ENCODE measurements around the gene STARD8. TPM values are rescaled to one million over a fixed set of nuclear protein-coding genes. Genes with fewer than 3 reads are reported as not detected.

STARD8 gene
- polyA plus RNA-seq, 1 donor: 2.6 TPM

- H3K36me3 ChIP-seq (ENCODE audit: control insufficient read depth, insufficient read depth, low read length): no peaks in the 10 kb centered on the region
- H3K9me3 ChIP-seq (ENCODE audit: control insufficient read depth, low read depth, low read length): no peaks in the 10 kb centered on the region
- H3K27me3 ChIP-seq (ENCODE audit: control insufficient read depth, insufficient read depth, low read length): peaks cover under 1% of the 10 kb centered on the region
- no CpG with 5 or more reads among the region's 4 CpGs for WGBS (ENCODE audit: insufficient coverage, low lambda C conversion rate)
- no peak for DNase-seq
- peaks cover 7% of the 10 kb centered on the region for H3K4me1 ChIP-seq (ENCODE audit: control insufficient read depth, insufficient read depth, low read length)
- H3K27ac ChIP-seq (ENCODE audit: low read length): no peak overlapping the region
- H3K4me3 ChIP-seq (ENCODE audit: low read length): no peak overlapping the region
These were observed 43.6 kb downstream of the STARD8 start for GRCh38 chrX:68690936-68691501.

- Histone ChIP-seq H3K4me3 (ENCODE audit: low read length) (no peak overlapping the region), H3K9me3 (ENCODE audit: control insufficient read depth, low read depth, low read length) (no peaks in the 10 kb centered on the region), H3K4me1 (ENCODE audit: control insufficient read depth, insufficient read depth, low read length) (peaks cover 3% of the 10 kb centered on the region), H3K27me3 (ENCODE audit: control insufficient read depth, insufficient read depth, low read length) (no peaks in the 10 kb centered on the region), H3K27ac (ENCODE audit: low read length) (no peak overlapping the region), H3K36me3 (ENCODE audit: control insufficient read depth, insufficient read depth, low read length) (no peaks in the 10 kb centered on the region)
- no CpG with 5 or more reads among the region's 2 CpGs for WGBS (ENCODE audit: insufficient coverage, low lambda C conversion rate)
- no peak for DNase-seq
These were observed 44.5 kb downstream of the STARD8 start for GRCh38 chrX:68691921-68692320.

- no peaks in the 10 kb centered on the region for H3K27me3 ChIP-seq (ENCODE audit: control insufficient read depth, insufficient read depth, low read length)
- no peaks in the 10 kb centered on the region for H3K36me3 ChIP-seq (ENCODE audit: control insufficient read depth, insufficient read depth, low read length)
- H3K4me1 ChIP-seq (ENCODE audit: control insufficient read depth, insufficient read depth, low read length): peaks cover 3% of the 10 kb centered on the region
- no peak overlapping the region for H3K27ac ChIP-seq (ENCODE audit: low read length)
- no CpG with 5 or more reads among the region's 1 CpG for WGBS (ENCODE audit: insufficient coverage, low lambda C conversion rate)
- H3K9me3 ChIP-seq (ENCODE audit: control insufficient read depth, low read depth, low read length): no peaks in the 10 kb centered on the region
- no peak for DNase-seq
- H3K4me3 ChIP-seq (ENCODE audit: low read length): no peak overlapping the region
These were observed 45.2 kb downstream of the STARD8 start for GRCh38 chrX:68692651-68693050.

- H3K9me3 ChIP-seq (ENCODE audit: control insufficient read depth, low read depth, low read length): no peaks in the 10 kb centered on the region
- peak; percentile 29 to 50 for DNase-seq
- H3K4me1 ChIP-seq (ENCODE audit: control insufficient read depth, insufficient read depth, low read length): peaks cover 5% of the 10 kb centered on the region
- whole genome bisulfite sequencing (ENCODE audit: insufficient coverage, low lambda C conversion rate): no CpG with 5 or more reads among the region's 81 CpGs
- no peak overlapping the region for H3K27ac ChIP-seq (ENCODE audit: low read length)
- H3K27me3 ChIP-seq (ENCODE audit: control insufficient read depth, insufficient read depth, low read length): no peaks in the 10 kb centered on the region
- peak overlapping the region; percentile 58 for H3K4me3 ChIP-seq (ENCODE audit: low read length)
- H3K36me3 ChIP-seq (ENCODE audit: control insufficient read depth, insufficient read depth, low read length): no peaks in the 10 kb centered on the region
These were observed 46.3 kb downstream of the STARD8 start for GRCh38 chrX:68693481-68694434.

GRCh38 chrX:68694435-68695205 is 47.2 kb downstream of the STARD8 start:
- H3K27ac ChIP-seq (ENCODE audit: low read length): no peak overlapping the region
- DNase-seq: no peak
- peak overlapping the region; percentile 58 for H3K4me3 ChIP-seq (ENCODE audit: low read length)
- H3K36me3 ChIP-seq (ENCODE audit: control insufficient read depth, insufficient read depth, low read length): no peaks in the 10 kb centered on the region
- WGBS (ENCODE audit: insufficient coverage, low lambda C conversion rate): no CpG with 5 or more reads among the region's 17 CpGs
- no peaks in the 10 kb centered on the region for H3K9me3 ChIP-seq (ENCODE audit: control insufficient read depth, low read depth, low read length)
- H3K27me3 ChIP-seq (ENCODE audit: control insufficient read depth, insufficient read depth, low read length): no peaks in the 10 kb centered on the region
- peaks cover 9% of the 10 kb centered on the region for H3K4me1 ChIP-seq (ENCODE audit: control insufficient read depth, insufficient read depth, low read length)

GRCh38 chrX:68695206-68695845 is 47.9 kb downstream of the STARD8 start:
- WGBS (ENCODE audit: insufficient coverage, low lambda C conversion rate): no CpG with 5 or more reads among the region's 5 CpGs
- Histone ChIP-seq H3K4me1 (ENCODE audit: control insufficient read depth, insufficient read depth, low read length) (peaks cover 9% of the 10 kb centered on the region), H3K4me3 (ENCODE audit: low read length) (no peak overlapping the region), H3K27me3 (ENCODE audit: control insufficient read depth, insufficient read depth, low read length) (no peaks in the 10 kb centered on the region), H3K9me3 (ENCODE audit: control insufficient read depth, low read depth, low read length) (no peaks in the 10 kb centered on the region), H3K36me3 (ENCODE audit: control insufficient read depth, insufficient read depth, low read length) (no peaks in the 10 kb centered on the region), H3K27ac (ENCODE audit: low read length) (no peak overlapping the region)
- no peak for DNase-seq

GRCh38 chrX:68696267-68696990 is 49.0 kb downstream of the STARD8 start:
- H3K36me3 ChIP-seq (ENCODE audit: control insufficient read depth, insufficient read depth, low read length): no peaks in the 10 kb centered on the region
- WGBS (ENCODE audit: insufficient coverage, low lambda C conversion rate): no CpG with 5 or more reads among the region's 6 CpGs
- no peak overlapping the region for H3K4me3 ChIP-seq (ENCODE audit: low read length)
- peaks cover 9% of the 10 kb centered on the region for H3K4me1 ChIP-seq (ENCODE audit: control insufficient read depth, insufficient read depth, low read length)
- no peaks in the 10 kb centered on the region for H3K27me3 ChIP-seq (ENCODE audit: control insufficient read depth, insufficient read depth, low read length)
- no peaks in the 10 kb centered on the region for H3K9me3 ChIP-seq (ENCODE audit: control insufficient read depth, low read depth, low read length)
- no peak for DNase-seq
- no peak overlapping the region for H3K27ac ChIP-seq (ENCODE audit: low read length)

GRCh38 chrX:68697036-68697435 is 49.6 kb downstream of the STARD8 start:
- no peaks in the 10 kb centered on the region for H3K27me3 ChIP-seq (ENCODE audit: control insufficient read depth, insufficient read depth, low read length)
- H3K4me3 ChIP-seq (ENCODE audit: low read length): no peak overlapping the region
- H3K4me1 ChIP-seq (ENCODE audit: control insufficient read depth, insufficient read depth, low read length): peaks cover 6% of the 10 kb centered on the region
- no peak for DNase-seq
- WGBS (ENCODE audit: insufficient coverage, low lambda C conversion rate): no CpG with 5 or more reads among the region's 6 CpGs
- no peaks in the 10 kb centered on the region for H3K9me3 ChIP-seq (ENCODE audit: control insufficient read depth, low read depth, low read length)
- H3K27ac ChIP-seq (ENCODE audit: low read length): no peak overlapping the region
- H3K36me3 ChIP-seq (ENCODE audit: control insufficient read depth, insufficient read depth, low read length): no peaks in the 10 kb centered on the region

GRCh38 chrX:68697465-68698125 is 50.1 kb downstream of the STARD8 start:
- no peak overlapping the region for H3K27ac ChIP-seq (ENCODE audit: low read length)
- peaks cover 6% of the 10 kb centered on the region for H3K4me1 ChIP-seq (ENCODE audit: control insufficient read depth, insufficient read depth, low read length)
- H3K9me3 ChIP-seq (ENCODE audit: control insufficient read depth, low read depth, low read length): no peaks in the 10 kb centered on the region
- no peak overlapping the region for H3K4me3 ChIP-seq (ENCODE audit: low read length)
- DNase-seq: no peak
- no peaks in the 10 kb centered on the region for H3K36me3 ChIP-seq (ENCODE audit: control insufficient read depth, insufficient read depth, low read length)
- H3K27me3 ChIP-seq (ENCODE audit: control insufficient read depth, insufficient read depth, low read length): no peaks in the 10 kb centered on the region
- WGBS (ENCODE audit: insufficient coverage, low lambda C conversion rate): no CpG with 5 or more reads among the region's 6 CpGs

Measured in large intestine (tissue), 3 donors.